Myocyte (in vitro differentiated cells): ENCODE measurements around the gene SARDH. TPM values are rescaled to one million over a fixed set of nuclear protein-coding genes. Genes with fewer than 3 reads are reported as not detected.
"Not testable (repeated sequence)": the region's sequence is repeated elsewhere in the genome, so short reads cannot be mapped to it uniquely, and the experiment has no call there.

Experiments
- DNase-seq: peaks from one replicate; pipeline ENCODE4 v3.0.0-alpha.2; 2012; ENCODE audit warnings: low read depth
- total RNA-seq: library from RNA; depleted of rRNA; stranded (reverse); fragments of >200 nt; gene quantifications from 2 replicates; pipeline ENCODE4 v1.2.3, GENCODE V29; 2014

The SARDH gene
- total RNA-seq, 1 donor from 2014 or later: 55.6 TPM

DNA sequence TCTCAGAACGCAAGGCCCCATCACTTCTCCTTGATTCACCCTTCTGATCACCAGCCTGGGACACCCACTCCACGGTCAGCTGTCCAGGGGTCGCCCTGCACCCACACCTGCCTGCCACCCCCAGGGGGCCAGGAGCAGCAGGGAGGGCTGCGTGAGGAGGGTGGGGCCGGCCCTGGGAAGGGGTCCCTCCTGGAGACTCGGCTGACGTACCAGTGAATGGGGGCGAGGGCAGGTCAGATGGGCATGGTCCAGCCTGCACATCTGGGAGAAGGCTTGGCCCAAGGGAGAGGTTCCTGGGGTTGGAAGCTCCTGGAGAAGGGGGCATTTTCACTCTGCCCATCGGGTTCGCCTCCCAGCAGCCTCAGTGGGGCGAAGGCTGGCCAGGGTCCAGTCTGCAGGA lies 21.8 kb upstream of the SARDH start:
- DNase-seq: no peak

GRCh38 chr9:133759146-133759900 lies 21.2 kb upstream of the SARDH start:
- DNase-seq: no peak

- DNase-seq: no peak
These were observed 20.1 kb upstream of the SARDH start for GRCh38 chr9:133758228-133758627.

DNA sequence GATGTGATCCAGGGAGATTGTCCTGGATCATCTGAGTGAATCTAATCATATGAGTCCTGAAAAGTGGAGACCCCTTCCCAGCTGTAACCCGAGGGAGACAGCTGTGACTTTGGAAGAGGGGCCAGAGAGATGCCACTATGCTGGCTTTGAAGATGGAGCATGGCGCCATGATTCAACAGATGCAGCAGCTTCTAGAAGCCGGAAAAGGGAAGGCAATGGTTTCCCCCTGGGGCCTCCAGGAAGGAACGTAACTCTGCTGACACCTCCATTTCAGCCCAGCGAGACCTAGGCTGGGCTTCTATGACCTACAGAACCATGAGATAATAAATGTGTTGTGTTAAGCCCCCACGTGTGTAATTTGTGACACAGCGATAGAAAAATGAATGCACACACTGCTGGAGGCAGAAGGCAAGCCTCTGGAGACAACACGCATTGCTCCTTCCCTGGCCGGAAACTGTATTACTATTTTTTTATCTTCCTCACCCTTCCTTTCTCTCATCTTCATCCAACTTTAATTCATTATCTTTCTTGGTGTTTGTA lies 16.6 kb upstream of the SARDH start:
- DNase-seq: no peak

GRCh38 chr9:133754187-133754586 lies 16.0 kb upstream of the SARDH start:
- DNase-seq: no peak

GRCh38 chr9:133752739-133753446 lies 14.7 kb upstream of the SARDH start:
- DNase-seq: no peak

- DNase-seq: no peak
These were observed 13.0 kb upstream of the SARDH start for GRCh38 chr9:133750982-133751649.

DNA sequence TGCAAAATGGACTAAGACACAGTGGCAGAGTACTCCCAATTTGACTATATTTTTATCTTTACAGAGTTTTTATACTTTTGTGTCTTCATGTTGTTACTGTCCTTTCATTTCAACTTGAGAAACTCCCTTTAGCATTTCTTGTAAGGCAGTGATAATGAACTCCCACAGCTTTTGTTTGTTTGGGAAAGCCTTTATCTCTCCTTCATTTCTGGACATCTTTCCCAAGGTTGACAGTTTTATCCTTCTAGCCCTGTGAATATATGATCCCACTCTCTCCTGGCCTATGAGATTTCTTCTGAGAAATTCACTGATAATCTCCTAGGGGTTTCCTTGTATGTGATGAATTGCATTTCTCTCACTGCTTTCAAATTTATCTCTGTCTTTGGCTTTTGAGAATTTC lies 9.2 kb upstream of the SARDH start:
- DNase-seq: no peak

GRCh38 chr9:133744528-133744927 lies 6.4 kb upstream of the SARDH start:
- not testable (repeated sequence) for DNase-seq

DNA sequence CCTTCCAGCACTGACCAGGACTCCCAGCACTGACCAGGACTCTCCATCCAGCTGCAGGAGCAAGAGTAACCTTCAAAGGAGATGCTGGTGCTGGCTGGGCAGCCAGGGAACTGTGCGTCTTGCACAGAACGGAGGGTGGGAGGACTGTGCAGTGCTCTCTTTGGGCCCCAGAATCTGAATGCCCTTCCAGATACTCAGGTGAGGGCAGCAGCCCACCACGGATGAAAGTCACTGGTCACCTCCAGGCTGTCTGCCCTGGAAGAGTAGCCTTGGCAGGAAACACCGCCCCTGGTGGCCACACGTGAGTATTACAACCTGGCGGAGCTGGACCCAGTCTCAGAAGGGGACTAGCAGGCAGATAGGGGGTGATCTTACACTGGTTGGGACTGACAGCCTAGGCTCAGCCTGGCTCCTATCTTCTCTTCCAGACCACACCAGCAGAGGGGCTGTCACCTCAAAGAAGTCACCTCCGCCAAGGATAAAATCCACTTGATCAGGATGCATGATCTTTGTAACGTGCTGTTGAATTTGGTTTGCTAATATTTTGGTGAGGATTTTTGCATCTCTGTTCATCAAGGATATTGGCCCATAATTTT lies 4.8 kb upstream of the SARDH start:
- DNase-seq: peak; percentile 76

GRCh38 chr9:133742251-133742650 lies 4.1 kb upstream of the SARDH start:
- no peak for DNase-seq

- DNase-seq: peak; percentile 15
These were observed 3.6 kb upstream of the SARDH start for GRCh38 chr9:133741716-133742115.

GRCh38 chr9:133740911-133741310 lies 2.8 kb upstream of the SARDH start:
- no peak for DNase-seq

DNA sequence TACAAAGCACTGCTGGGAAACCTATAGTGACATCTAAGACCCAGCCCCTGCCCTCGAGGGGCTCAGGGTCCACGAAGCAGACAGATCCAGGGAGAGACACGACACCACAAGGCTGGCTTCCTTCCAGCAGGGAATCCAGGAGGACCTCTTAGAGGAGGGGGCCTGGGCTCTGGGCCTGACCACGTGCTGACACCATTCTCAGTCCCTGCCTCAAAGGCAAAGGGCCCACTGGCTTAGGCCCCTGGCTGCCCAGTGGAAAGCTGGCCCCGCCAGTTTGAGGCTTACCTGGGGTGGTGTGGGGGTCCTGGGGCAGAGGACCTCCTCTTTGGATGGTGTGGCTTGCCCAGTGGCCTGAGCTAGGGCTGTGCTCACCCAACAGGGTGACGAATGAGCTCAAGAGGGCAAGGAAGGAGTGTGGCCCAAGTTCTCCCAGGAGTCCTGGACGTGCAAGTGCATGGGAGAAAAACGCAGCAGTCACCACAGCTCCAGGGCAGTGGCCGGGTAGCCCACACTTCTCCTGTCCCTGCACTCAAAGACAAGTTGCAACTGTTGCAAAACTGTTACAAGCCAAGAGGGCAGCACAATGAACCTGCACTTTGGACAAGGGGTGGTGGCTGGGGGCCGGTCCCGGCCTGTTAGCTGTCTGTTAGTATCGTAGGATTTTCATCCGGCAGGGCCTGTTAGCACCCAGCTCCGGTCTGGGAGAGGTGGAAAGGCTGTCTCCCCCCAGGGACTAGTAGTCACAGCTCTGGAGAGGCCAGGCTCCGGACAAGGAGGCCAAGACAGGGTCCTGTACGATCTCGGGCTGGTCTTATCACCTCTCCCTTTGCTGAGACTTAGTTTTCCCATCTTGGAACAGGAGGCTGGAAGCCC lies 1.5 kb upstream of the SARDH start:
- DNase-seq: no peak

DNA sequence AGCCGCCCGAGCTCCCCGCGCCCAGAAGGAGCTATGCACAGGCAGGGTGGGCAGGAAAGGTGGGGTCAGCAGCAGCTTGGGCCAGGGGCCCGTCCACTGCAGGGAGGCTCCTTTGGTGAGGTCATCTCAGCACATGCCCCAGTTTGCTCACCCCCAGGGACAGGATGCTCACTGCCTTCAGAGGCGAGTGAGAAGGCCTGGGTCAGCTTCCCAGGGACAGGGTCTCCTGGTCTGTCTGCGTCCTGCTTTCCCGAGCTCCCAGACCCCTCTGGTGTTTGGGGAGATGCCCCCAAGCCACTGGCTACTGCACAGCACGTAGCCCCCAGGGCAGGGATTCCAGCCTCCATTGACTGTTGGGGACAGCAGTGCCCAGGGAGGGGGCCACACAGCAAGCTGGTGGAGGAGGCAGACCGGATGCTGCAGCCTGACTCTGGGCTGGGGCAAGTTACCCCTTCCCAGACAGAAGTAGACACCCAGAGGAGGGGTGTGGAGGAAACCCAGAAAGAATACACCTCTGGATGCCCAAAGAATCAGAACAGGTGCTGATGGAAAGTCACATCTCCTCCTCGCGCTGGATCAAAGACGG lies 581 bp upstream of the SARDH start:
- no peak for DNase-seq

DNA sequence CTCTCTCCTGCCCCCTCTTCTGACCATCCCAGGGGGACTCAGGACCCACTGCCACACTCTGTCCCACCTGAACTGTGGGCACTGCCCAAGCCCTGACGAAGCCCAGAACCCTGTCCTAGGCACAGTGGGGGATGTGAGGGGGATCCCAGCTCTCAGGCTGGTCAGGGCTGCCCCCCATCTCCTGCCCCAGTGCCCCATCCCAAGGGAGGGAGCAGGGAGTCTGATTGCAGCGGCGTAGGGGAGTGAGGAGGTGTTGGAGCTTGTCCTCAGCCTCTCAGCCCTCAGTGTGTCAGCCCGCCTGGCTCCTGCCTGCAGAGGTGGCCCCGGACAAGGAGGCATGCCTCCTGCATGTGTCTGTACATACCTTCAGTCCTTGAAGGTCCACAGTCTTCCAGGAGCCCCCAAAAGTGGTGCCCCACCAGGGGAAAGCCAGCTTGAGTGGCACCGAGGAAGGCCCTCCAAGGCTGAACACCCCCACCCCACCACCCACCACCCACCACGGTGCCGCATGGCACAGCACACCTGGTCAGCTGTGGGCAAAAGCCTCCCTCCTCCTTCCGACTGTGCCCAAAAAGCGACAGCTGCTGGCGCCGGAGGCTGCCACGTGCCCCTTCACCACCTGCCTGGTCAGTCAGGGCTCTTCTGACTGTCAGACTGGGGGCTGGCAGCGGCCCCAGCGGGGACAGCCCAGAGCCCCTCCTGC lies 930 bp downstream of the SARDH start:
- DNase-seq: peak; percentile 95

- DNase-seq: no peak
These were observed 2.2 kb downstream of the SARDH start for GRCh38 chr9:133735931-133736330.

DNA sequence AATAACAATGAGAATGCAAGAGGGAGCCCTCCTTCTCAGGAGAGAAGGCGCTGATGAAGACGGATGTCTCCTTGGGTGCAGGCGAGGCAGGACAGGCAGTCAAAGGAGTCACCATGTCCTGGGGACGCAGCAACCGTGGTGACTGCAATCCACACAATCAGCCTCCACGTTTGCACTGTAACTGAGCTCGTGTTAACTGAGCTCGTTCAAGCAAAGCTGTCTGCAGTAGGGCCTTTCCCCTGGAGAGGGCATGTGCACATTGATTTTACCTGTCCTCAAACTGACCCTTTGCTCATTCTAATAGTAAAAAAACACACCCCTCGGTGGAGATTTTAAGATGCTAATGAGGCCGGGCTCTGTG lies 2.8 kb downstream of the SARDH start:
- no peak for DNase-seq

DNA sequence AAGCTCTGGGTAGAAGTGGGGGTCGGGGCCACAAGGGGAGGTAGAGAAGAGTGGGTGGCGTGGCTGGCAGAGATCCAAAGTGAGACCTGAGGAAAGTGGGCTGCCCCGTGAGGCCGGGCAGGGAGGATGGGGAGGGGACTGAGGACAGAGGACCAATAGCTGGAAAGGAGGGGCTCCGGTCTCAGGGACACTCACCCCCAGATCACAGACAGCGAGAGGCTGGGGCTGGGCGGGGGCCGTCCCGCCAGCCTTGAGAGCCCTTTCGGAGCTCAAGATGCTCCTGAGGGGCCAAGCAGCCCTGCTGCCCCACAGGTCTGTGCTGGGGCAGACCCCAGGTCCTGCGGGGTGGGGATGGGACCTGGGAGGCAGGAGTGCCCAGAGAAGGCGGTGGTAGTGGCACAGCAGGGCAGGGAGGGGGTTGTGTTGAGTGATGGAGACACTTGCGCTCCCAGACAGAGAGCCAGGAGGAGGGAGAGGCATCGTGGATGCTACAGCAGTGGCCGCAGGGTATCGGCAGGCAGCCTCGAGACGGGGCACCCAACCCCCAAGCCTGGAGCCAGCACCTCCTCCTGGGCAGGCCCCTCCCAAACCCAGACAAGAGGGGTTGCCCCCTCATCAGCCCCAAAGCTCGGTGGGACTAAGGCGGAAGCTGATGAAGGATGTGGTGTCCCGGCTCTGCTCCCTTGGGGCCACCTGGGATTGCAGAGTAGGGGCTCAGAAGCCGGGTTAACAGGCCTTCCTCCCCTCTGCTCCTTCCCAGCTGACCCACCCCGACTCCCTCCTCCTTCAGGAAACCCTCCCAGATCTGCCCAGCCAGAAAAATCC lies 3.4 kb downstream of the SARDH start:
- DNase-seq: no peak
